ENCODE results near the gene PLCB1. TPM values are rescaled to one million over a fixed set of nuclear protein-coding genes. Genes with fewer than 3 reads are reported as not detected.

The PLCB1 gene
- total RNA-seq, 1 donor from 2014 or later = 16.2 TPM

DNA sequence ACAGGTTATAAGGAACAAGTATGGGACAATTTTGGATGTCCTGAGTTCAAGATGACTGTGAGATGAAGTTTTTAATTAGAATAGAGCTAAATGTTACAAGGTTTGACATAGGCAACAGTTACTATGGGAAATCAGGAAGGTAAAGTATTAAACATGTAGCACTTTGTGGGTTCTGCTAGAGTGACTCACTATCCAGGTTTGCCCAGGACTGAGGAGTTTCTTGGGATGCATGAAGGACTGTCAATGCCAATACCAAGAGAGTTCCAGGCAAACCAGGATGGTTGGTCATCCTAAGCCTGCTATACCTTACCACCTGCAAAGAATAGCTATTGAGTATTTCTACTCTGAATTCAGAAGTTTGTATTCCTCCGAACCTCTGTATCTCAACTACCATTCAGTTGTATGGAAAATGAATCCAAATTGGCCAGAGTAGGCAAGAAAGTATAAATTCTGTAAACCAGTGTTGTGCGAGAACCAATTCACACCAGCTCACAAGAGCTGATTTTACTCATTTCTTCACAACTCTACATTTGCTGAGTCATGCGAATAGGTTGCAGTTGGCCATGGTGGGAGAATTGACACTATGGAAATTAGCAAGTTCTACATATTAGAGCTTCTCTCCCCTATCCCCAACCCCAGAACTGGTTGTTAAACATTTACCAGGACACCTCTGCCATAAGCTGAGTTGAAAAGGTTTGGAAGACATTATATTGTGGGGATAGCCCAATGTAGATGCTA, 449.5 kb downstream of the PLCB1 start:
- H3K4me1 Mint-ChIP-seq (ENCODE audit: low read depth) = no peaks in the 10 kb centered on the region
- H3K27ac Mint-ChIP-seq = no peak overlapping the region
- DNase-seq (ENCODE audit: low spot score, unreplicated experiment) = no peak
- H3K36me3 Mint-ChIP-seq (ENCODE audit: insufficient read depth) = no peaks in the 10 kb centered on the region
- H3K9me3 Mint-ChIP-seq (ENCODE audit: low read depth) = peaks cover 6% of the 10 kb centered on the region
- no peak overlapping the region for H3K4me3 Mint-ChIP-seq (ENCODE audit: low read depth)
- TF ChIP-seq, protein P1, sequence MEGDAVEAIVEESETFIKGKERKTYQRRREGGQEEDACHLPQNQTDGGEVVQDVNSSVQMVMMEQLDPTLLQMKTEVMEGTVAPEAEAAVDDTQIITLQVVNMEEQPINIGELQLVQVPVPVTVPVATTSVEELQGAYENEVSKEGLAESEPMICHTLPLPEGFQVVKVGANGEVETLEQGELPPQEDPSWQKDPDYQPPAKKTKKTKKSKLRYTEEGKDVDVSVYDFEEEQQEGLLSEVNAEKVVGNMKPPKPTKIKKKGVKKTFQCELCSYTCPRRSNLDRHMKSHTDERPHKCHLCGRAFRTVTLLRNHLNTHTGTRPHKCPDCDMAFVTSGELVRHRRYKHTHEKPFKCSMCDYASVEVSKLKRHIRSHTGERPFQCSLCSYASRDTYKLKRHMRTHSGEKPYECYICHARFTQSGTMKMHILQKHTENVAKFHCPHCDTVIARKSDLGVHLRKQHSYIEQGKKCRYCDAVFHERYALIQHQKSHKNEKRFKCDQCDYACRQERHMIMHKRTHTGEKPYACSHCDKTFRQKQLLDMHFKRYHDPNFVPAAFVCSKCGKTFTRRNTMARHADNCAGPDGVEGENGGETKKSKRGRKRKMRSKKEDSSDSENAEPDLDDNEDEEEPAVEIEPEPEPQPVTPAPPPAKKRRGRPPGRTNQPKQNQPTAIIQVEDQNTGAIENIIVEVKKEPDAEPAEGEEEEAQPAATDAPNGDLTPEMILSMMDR (IDR thresholded peaks at IDR 0.05; ENCODE audit: unreplicated experiment) = no peak
- H3K27me3 Mint-ChIP-seq = no peaks in the 10 kb centered on the region

DNA sequence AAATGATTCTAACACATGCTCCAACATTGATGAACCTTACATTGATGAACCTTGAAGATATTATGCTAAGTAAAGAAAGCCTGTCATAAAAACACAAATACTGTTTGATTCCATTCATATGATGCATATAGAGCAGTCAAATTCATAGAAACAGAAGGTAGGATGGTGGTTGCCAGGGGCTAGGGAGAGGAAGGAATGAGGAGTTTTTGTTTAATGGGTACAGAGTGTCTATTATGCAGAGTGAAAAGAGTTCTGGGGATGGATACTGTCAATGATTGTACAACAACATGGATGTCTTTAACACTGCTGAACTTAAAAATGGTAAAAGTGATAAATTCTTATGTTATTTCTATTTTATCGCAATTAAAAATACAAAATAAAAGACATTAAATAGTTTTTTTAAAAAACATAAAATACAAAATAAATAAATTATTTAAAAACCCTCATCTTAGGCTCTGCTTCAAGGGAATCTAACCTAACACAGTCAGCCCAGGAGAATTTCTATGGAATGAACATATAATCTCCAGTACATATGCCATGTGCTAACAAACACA, 451.0 kb downstream of the PLCB1 start:
- Mint-ChIP-seq H3K27ac (no peak overlapping the region), H3K4me3 (ENCODE audit: low read depth) (no peak overlapping the region), H3K4me1 (ENCODE audit: low read depth) (no peaks in the 10 kb centered on the region), H3K9me3 (ENCODE audit: low read depth) (peaks cover 3% of the 10 kb centered on the region), H3K27me3 (no peaks in the 10 kb centered on the region), H3K36me3 (ENCODE audit: insufficient read depth) (no peaks in the 10 kb centered on the region)
- no peak for DNase-seq (ENCODE audit: low spot score, unreplicated experiment)
- TF ChIP-seq, protein P1 (IDR thresholded peaks at IDR 0.05; ENCODE audit: unreplicated experiment) = no peak

- Mint-ChIP-seq H3K27me3 (no peaks in the 10 kb centered on the region), H3K4me1 (ENCODE audit: low read depth) (no peaks in the 10 kb centered on the region), H3K36me3 (ENCODE audit: insufficient read depth) (no peaks in the 10 kb centered on the region), H3K9me3 (ENCODE audit: low read depth) (peaks cover 3% of the 10 kb centered on the region), H3K4me3 (ENCODE audit: low read depth) (no peak overlapping the region), H3K27ac (no peak overlapping the region)
- TF ChIP-seq, protein P1 (IDR thresholded peaks at IDR 0.05; ENCODE audit: unreplicated experiment) = no peak
- no peak for DNase-seq (ENCODE audit: low spot score, unreplicated experiment)
Observed at GRCh38 chr20:8583566-8584043, 451.5 kb downstream of the PLCB1 start.

DNA sequence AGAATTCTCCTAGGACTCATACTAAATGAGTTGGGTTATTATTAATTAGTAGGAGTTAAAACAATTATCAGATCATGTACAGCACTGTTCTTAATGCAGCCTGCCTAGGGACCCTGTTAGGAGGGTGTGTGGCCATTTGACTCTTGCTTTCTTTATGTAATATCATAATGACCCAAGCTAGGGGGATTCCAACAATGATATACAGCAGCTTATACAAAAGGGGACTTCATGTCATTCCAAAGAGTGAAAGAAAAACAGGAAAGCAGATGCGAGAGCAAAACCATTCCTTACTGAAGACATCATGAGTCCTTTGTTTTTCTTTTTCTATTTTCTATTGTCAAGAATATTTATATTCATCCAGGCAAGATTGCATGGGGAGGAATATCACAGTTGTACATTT, 455.2 kb downstream of the PLCB1 start:
- H3K27me3 Mint-ChIP-seq = no peaks in the 10 kb centered on the region
- H3K4me3 Mint-ChIP-seq (ENCODE audit: low read depth) = no peak overlapping the region
- no peak overlapping the region for H3K27ac Mint-ChIP-seq

DNA sequence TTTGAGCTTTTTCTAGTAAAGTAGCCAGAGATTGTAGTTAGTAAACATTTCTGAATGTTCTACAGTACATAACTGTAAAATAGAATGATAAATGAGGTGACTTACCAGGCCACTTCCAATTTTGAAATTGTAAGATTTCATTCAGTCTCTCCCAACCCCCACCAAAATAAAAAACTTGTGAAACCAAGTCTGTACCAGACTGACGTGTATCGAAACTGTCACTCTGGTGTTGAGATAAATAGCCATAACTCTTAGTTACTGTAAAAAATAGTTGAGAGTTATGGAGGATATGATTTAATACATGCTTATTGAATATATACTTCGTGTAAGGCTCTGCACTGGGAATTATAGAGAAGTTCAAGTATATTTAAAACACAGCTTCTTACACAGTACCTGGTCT, 455.7 kb downstream of the PLCB1 start:
- Mint-ChIP-seq H3K27me3 (no peaks in the 10 kb centered on the region), H3K4me1 (ENCODE audit: low read depth) (no peaks in the 10 kb centered on the region), H3K9me3 (ENCODE audit: low read depth) (peaks cover 2% of the 10 kb centered on the region), H3K4me3 (ENCODE audit: low read depth) (no peak overlapping the region), H3K27ac (no peak overlapping the region), H3K36me3 (ENCODE audit: insufficient read depth) (no peaks in the 10 kb centered on the region)
- DNase-seq (ENCODE audit: low spot score, unreplicated experiment) = no peak
- TF ChIP-seq, protein P1 (IDR thresholded peaks at IDR 0.05; ENCODE audit: unreplicated experiment) = no peak

More for the DNA sequence above, 455.2 kb downstream of the PLCB1 start:
- Mint-ChIP-seq H3K4me1 (ENCODE audit: low read depth) (no peaks in the 10 kb centered on the region), H3K36me3 (ENCODE audit: insufficient read depth) (no peaks in the 10 kb centered on the region), H3K9me3 (ENCODE audit: low read depth) (peaks cover 2% of the 10 kb centered on the region)
- DNase-seq (ENCODE audit: low spot score, unreplicated experiment) = no peak
- TF ChIP-seq, protein P1 (IDR thresholded peaks at IDR 0.05; ENCODE audit: unreplicated experiment) = no peak

All from progenitor cell of endocrine pancreas (in vitro differentiated cells).